GM12892 (cell line): ENCODE results near the gene IFT122.

Experiments used
- POLR2A ChIP-seq: IDR thresholded peaks from 2 replicates; pipeline ENCODE4 v1.6.1; 2011; ENCODE audit warnings: low read depth, low read length, control low read depth
- POLR2AphosphoS5 ChIP-seq: IDR thresholded peaks from 2 replicates; pipeline ENCODE4 v1.6.1; 2011; ENCODE audit warnings: low read depth, low read length, control low read depth
- TAF1 ChIP-seq: IDR thresholded peaks from 2 replicates; pipeline ENCODE4 v1.6.1; 2011; ENCODE audit warnings: low read depth, mild to moderate bottlenecking, control low read depth, low read length, borderline replicate concordance

- TF ChIP-seq TAF1 (no peak), POLR2A (no peak), POLR2AphosphoS5 (no peak)
Observed at GRCh38 chr3:129439226-129439816, 703 bp upstream of the IFT122 start.
